ENCODE measurements around the gene PHLPP1. TPM values are rescaled to one million over a fixed set of nuclear protein-coding genes. Genes with fewer than 3 reads are reported as not detected.

The PHLPP1 gene
- total and polyA plus RNA-seq, 2 of the 13 experiments (the other 11 are each of a cell fraction or from before 2014, with no cell fraction given) = 9.8 to 18.5 TPM

- TF ChIP-seq PAXIP1 (CRISPR knock-in tag; conservative IDR thresholded peaks at IDR 0.05) = peak; percentile 65; the same call in 1 of the 2 replicates
- TF ChIP-seq ELF3 (CRISPR knock-in tag; IDR thresholded peaks at IDR 0.05) = 0 out of 2 replicates have a peak, but pooled peaks have one; percentile 34
- peak; percentile 13; the same call in 1 of the 2 replicates for TF ChIP-seq HMG20A (CRISPR knock-in tag; IDR thresholded peaks at IDR 0.05; ENCODE audit: borderline replicate concordance)
- TF ChIP-seq POGZ (CRISPR knock-in tag; IDR thresholded peaks at IDR 0.05) = peak; percentile 30; the same call in 1 of the 2 replicates
- no peak for TF ChIP-seq POLR2AphosphoS5 (IDR thresholded peaks at IDR 0.05; ENCODE audit: low read depth, low read length)
- TF ChIP-seq ATF2 (CRISPR knock-in tag; IDR thresholded peaks at IDR 0.05) = no peak
- TF ChIP-seq ZFY (CRISPR knock-in tag; IDR thresholded peaks at IDR 0.05) = no peak
- peak; percentile 94 for TF ChIP-seq RXRB (CRISPR knock-in tag; IDR thresholded peaks at IDR 0.05; ENCODE audit: borderline replicate concordance)
- no peak for TF ChIP-seq NFAT5 (CRISPR knock-in tag; IDR thresholded peaks at IDR 0.05)
- TF ChIP-seq HNF4A (CRISPR knock-in tag; IDR thresholded peaks at IDR 0.05) = peak; percentile 71
- TF ChIP-seq ZNF597 (CRISPR knock-in tag; IDR thresholded peaks at IDR 0.05) = no peak
- 0 out of 2 replicates have a peak, but pooled peaks have one; percentile 34 for TF ChIP-seq RCOR2 (CRISPR knock-in tag; IDR thresholded peaks at IDR 0.05)
- TF ChIP-seq MATR3 (CRISPR knock-in tag; IDR thresholded peaks at IDR 0.05) = no peak
- peak; percentile 40; the same call in 1 of the 2 replicates for TF ChIP-seq SOX5 (CRISPR knock-in tag; IDR thresholded peaks at IDR 0.05; ENCODE audit: borderline replicate concordance)
- no peak for TF ChIP-seq NFE2 (CRISPR knock-in tag; IDR thresholded peaks at IDR 0.05)
- TF ChIP-seq ARID5B (CRISPR knock-in tag; IDR thresholded peaks at IDR 0.05) = peak; percentile 79
Observed at GRCh38 chr18:62693659-62694058, 21.7 kb upstream of the PHLPP1 start (continued).
